ENCODE data around the gene HOTAIR. TPM values are rescaled to one million over a fixed set of nuclear protein-coding genes. Genes with fewer than 3 reads are reported as not detected.

The HOTAIR gene
- total RNA-seq, 3 donors from 2014 or later (not counting 1 experiment from before 2014, with no cell fraction given), result not detected

DNA sequence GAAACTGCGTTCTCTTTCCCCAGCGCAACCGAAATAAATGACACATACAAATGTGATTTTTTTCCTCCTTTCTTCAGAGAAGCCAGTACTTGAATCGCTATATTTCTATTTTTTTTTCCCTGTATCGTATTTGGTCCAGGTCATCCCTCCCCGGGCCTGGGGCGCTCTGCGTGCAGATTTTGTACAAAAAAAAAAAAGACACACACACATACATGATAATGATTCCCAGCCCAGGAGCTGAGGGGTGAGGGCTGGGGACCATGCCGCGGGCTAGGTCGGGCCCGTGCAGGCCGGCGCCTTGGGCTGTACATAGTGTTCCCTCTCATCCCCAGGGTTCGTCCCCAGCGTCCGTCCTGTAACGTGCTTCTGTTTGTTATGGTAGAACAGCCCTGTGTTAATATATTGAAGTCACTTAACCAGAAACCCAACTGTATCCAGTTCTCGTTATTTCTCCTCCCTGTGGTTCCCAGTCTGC lies 28.2 kb upstream of the HOTAIR start:
- no peak overlapping the region for H3K4me3 ChIP-seq (ENCODE audit: low read length)
- no peak overlapping the region for H3K27ac ChIP-seq (ENCODE audit: low read length)
- no peaks in the 10 kb centered on the region for H3K36me3 ChIP-seq (ENCODE audit: control insufficient read depth, insufficient read depth, low read length)
- H3K4me1 ChIP-seq (ENCODE audit: control insufficient read depth, insufficient read depth, low read length), result peaks cover 22% of the 10 kb centered on the region
- intact Hi-C loops (cut with micrococcal nuclease), result loop anchor here (2.0 kb wide), 1 partner anchor 14 kb away; no protein-coding TSS in a partner anchor
- Mint-ChIP-seq H3K4me1 (peaks cover 14 to 17% of the 10 kb centered on the region in 2 donors), H3K36me3 (peaks cover 5% of the 10 kb centered on the region), H3K9me3 (no peaks in the 10 kb centered on the region), H3K27ac (no peak overlapping the region), H3K27me3 (ENCODE audit: low read depth in 2 of 2) (peaks cover 86 to 89% of the 10 kb centered on the region in 2 donors), H3K4me3 (no peak overlapping the region)
- peaks cover 91% of the 10 kb centered on the region for H3K27me3 ChIP-seq (ENCODE audit: control insufficient read depth, insufficient read depth, low read length)
- DNase-seq, result no peak
- peaks cover 3% of the 10 kb centered on the region for H3K9me3 ChIP-seq (ENCODE audit: control insufficient read depth, insufficient read depth, low read length)
- ATAC-seq, result no peak
- TF ChIP-seq, protein P1, sequence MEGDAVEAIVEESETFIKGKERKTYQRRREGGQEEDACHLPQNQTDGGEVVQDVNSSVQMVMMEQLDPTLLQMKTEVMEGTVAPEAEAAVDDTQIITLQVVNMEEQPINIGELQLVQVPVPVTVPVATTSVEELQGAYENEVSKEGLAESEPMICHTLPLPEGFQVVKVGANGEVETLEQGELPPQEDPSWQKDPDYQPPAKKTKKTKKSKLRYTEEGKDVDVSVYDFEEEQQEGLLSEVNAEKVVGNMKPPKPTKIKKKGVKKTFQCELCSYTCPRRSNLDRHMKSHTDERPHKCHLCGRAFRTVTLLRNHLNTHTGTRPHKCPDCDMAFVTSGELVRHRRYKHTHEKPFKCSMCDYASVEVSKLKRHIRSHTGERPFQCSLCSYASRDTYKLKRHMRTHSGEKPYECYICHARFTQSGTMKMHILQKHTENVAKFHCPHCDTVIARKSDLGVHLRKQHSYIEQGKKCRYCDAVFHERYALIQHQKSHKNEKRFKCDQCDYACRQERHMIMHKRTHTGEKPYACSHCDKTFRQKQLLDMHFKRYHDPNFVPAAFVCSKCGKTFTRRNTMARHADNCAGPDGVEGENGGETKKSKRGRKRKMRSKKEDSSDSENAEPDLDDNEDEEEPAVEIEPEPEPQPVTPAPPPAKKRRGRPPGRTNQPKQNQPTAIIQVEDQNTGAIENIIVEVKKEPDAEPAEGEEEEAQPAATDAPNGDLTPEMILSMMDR (IDR thresholded peaks at IDR 0.05), result no peak
- 35% methylated on average over 13 of the region's 19 CpGs for WGBS (ENCODE audit: insufficient coverage)

DNA sequence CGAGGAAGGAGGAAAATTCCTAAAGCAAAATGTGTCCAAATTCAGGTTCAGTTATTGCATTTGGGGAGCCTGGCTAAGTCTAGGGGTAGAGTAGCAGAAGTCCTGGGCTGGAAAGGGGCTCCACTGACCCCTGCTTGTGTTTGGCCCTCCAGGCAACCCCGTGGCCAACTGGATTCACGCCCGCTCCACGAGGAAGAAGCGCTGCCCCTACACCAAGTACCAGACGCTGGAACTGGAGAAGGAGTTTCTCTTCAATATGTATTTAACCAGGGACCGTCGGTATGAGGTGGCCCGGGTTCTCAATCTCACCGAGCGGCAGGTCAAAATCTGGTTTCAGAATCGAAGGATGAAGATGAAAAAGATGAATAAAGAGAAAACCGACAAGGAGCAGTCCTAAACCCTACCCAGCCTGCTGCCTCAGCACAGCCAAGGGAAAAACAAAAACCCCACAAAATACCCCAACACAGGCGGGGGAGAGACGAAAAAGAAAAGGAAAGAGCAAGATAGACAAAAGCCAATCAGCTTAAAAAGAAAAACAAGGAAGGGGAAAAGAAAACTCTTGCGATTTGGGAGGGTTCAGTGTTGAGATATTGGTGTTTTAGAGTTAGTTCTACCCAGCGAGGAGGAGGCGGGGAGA lies 27.6 kb upstream of the HOTAIR start:
- no peaks in the 10 kb centered on the region for H3K36me3 ChIP-seq (ENCODE audit: control insufficient read depth, insufficient read depth, low read length)
- Mint-ChIP-seq H3K36me3 (peaks cover 5% of the 10 kb centered on the region), H3K27me3 (ENCODE audit: low read depth in 2 of 2) (peaks cover 89% of the 10 kb centered on the region in 2 donors), H3K4me3 (no peak overlapping the region), H3K4me1 (peaks cover 19 to 23% of the 10 kb centered on the region in 2 donors), H3K9me3 (no peaks in the 10 kb centered on the region), H3K27ac (no peak overlapping the region)
- H3K9me3 ChIP-seq (ENCODE audit: control insufficient read depth, insufficient read depth, low read length), result peaks cover 3% of the 10 kb centered on the region
- peaks cover 91% of the 10 kb centered on the region for H3K27me3 ChIP-seq (ENCODE audit: control insufficient read depth, insufficient read depth, low read length)
- intact Hi-C loops (cut with micrococcal nuclease), result loop anchor here (2.0 kb wide), 1 partner anchor 14 kb away; no protein-coding TSS in a partner anchor
- no peak overlapping the region for H3K27ac ChIP-seq (ENCODE audit: low read length)
- H3K4me3 ChIP-seq (ENCODE audit: low read length), result no peak overlapping the region
- TF ChIP-seq, protein P1 (IDR thresholded peaks at IDR 0.05), result no peak
- no peak for ATAC-seq
- DNase-seq, result no peak
- H3K4me1 ChIP-seq (ENCODE audit: control insufficient read depth, insufficient read depth, low read length), result peaks cover 26% of the 10 kb centered on the region
- 21% methylated on average over 17 of the region's 19 CpGs for WGBS (ENCODE audit: insufficient coverage)

DNA sequence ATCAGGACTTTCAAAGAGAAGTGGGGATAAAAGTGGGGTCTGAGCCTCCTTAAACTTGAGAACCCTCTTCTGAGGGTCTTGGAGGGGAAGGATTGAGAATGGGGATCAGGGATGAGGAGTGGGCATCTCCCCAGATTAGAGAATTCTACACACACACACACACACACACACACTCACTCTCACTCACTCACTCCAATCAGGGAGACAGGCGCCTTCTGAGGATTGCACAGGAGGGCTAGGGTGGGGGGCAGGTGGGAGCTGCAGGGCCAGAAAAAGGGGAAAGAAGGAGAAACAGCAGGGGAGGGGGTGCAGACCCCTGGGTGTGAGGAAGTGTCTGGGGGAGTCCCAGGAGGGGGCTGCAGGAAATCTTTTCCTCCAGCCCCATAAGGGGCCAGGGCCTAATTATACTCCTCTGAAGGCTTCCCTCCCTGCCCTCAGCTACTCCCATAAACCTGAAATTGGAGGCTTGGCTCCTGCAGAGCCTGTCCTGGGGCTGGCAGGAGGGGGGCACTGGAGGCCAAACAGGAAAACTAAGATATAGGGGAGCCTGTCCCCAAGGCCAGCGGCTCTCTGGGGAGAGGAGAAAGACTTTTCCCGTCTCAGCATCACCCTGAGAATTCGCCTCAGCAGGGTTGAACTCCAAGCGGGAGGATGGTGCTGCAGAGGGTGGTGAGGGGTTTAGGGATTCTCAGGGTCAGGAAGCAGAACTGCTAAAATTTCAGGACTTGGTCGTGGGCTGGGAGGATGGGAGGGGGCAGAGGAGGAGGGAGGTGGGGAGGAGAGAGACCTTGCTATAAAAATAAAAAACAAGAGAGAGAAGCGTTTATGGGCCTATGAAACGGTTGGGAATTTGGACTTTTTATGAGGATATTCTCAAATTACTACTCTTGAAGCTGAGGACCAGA lies 26.8 kb upstream of the HOTAIR start:
- H3K27me3 Mint-ChIP-seq (ENCODE audit: low read depth in 2 of 2), result peaks cover 85 to 88% of the 10 kb centered on the region in 2 donors
- 34% methylated on average over 7 of the region's 8 CpGs for WGBS (ENCODE audit: insufficient coverage)
- no peak for DNase-seq
- intact Hi-C loops (cut with micrococcal nuclease), result loop anchor here (2.0 kb wide), 1 partner anchor 13 kb away; no protein-coding TSS in a partner anchor
- Histone ChIP-seq H3K4me3 (ENCODE audit: low read length) (no peak overlapping the region), H3K4me1 (ENCODE audit: control insufficient read depth, insufficient read depth, low read length) (peaks cover 30% of the 10 kb centered on the region), H3K9me3 (ENCODE audit: control insufficient read depth, insufficient read depth, low read length) (peaks cover 5% of the 10 kb centered on the region), H3K27me3 (ENCODE audit: control insufficient read depth, insufficient read depth, low read length) (peaks cover 91% of the 10 kb centered on the region), H3K27ac (ENCODE audit: low read length) (no peak overlapping the region), H3K36me3 (ENCODE audit: control insufficient read depth, insufficient read depth, low read length) (no peaks in the 10 kb centered on the region)
- H3K9me3 Mint-ChIP-seq, result no peaks in the 10 kb centered on the region
- TF ChIP-seq, protein P1 (IDR thresholded peaks at IDR 0.05), result no peak
- no peak overlapping the region for H3K4me3 Mint-ChIP-seq
- no peak overlapping the region for H3K27ac Mint-ChIP-seq
- peaks cover 5% of the 10 kb centered on the region for H3K36me3 Mint-ChIP-seq
- peaks cover 23% of the 10 kb centered on the region in 2 donors for H3K4me1 Mint-ChIP-seq
- no peak for ATAC-seq

Data from natural killer cell (primary cell).